IPS DF 19.7 (cell line): ENCODE measurements around the gene NPIPA5.
"Not testable (repeated sequence)": the region's sequence is repeated elsewhere in the genome, so short reads cannot be mapped to it uniquely, and the experiment has no call there.

ENCODE experiments used
- DNase-seq: peaks from one replicate; pipeline ENCODE4 v3.0.0-alpha.2; 2013; ENCODE audit warnings: low read depth, low spot score

Gene NPIPA5

DNA sequence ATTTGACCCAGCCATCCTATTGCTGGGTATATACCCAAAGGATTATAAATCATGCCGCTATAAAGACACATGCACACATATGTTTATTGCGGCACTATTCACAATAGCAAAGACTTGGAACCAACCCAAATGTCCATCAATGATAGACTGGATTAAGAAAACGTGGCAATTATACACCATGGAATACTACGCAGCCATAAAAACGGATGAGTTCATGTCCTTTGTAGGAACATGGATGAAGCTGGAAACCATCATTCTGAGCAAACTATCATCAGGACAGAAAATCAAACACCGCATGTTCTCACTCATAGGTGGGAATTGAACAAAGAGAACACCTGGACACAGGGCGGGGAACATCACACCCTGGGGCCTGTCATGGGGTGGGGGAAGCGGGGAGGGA is 14.9 kb upstream of the NPIPA5 start:
- not testable (repeated sequence) for DNase-seq

DNA sequence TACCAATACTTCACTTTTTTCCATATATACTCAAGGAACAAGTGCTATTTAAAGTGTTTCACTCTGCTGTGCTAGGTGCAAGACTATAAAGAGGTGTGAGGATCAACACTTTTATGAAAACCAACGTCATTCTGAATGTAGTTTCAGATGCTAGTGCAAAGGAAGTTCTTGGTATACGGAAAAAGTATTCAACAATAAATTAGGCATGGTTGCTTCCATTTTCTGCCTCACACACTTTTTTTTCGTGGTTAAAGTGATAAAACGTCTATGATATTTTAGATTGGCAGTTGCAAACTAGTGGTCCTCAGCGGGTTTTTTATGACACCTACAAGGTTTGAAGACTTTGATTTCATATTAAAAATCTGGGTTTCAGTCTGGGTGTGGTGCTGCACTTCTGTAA is 11.8 kb upstream of the NPIPA5 start:
- DNase-seq, result not testable (repeated sequence)

DNA sequence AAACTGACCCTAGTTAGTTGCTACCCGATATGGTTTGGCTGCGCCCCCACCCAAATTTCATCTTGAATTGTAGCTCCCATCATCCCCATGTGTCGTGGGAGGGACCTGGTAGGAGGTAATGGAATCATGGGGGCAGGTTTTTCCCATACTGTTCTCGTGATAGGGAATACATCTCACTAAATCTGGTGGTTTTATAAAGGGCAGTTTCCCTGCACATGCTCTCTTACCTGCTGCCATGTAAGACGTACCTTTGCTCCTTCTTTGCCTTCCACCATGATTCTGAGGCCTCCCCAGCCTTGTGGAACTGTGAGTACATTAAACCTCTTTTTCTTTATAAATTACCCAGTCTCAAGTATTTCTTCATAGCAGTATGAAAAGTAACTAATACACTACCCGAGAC is 10.0 kb upstream of the NPIPA5 start:
- not testable (repeated sequence) for DNase-seq

DNA sequence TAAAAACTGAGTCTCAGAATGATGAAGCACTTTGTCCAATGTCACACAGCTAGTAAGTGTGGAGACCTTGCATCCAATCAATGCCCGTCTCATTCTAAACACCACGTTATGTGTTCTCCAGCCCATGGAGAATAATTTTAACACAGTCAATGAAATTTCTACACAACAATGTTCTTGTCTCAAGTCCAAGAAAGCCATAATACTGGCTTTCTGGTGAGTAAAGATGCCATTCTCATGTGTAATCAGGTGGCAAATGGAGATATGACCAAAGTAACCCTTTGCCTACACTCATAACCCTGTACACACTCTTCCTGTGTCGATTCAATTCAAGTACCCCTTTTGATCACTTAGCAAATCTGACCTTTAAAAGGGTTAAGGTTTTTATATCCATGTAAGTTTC is 4.7 kb upstream of the NPIPA5 start:
- not testable (repeated sequence) for DNase-seq

DNA sequence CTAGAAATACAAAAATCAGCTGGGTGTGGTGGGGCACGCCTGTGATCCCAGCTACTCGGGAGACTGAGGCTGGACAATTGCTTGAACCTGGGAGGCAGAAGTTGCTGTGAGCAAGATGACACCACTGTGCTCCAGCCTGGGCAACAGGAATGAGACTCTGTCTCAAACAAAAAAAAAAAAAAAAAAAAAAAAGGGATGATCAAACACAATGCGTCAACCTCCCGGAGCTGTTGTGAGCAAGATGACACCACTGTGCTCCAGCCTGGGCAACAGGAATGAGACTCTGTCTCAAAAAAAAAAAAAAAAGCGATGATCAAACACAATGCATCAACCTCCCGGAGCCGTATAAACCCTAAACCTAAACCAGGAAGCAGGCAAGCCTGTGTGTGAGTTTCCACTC is 20.6 kb downstream of the NPIPA5 start:
- not testable (repeated sequence) for DNase-seq

DNA sequence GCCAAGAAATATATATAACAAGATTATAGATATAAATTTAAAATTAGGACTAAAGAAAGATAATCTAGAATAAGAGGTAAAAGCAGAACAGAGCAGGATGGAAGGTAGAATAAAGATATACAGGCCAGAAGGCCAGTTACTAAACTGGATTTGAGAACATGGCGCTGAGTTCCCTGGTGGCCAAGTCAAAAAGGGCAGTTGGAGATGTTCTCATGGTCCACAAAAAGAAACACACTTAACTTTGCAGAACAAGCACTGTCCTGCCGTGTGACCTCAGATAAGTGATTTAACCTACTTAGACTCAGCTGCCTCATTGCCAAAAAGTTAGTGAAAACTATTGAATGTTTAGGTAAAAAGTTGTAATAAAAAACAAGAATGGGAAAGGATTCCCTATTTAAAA is 23.2 kb downstream of the NPIPA5 start:
- not testable (repeated sequence) for DNase-seq

DNA sequence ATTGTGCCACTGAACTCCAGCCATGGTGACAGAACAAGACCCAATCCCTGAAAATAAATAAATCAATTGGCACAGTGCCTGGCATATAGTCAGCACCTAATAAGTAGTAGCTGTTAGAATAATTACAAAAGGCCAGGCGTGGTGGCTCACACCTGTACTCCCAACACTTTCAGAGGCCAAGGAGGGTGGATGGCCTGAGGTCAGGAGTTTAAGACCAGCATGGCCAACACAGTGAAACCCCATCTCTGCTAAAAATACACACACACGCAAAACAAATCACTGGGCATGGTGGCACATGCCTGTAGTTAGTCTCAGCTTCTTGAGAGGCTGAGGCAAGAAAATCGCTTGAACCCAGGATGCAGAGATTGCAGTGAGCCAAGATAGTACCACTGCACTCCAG is 25.2 kb downstream of the NPIPA5 start:
- DNase-seq, result not testable (repeated sequence)

DNA sequence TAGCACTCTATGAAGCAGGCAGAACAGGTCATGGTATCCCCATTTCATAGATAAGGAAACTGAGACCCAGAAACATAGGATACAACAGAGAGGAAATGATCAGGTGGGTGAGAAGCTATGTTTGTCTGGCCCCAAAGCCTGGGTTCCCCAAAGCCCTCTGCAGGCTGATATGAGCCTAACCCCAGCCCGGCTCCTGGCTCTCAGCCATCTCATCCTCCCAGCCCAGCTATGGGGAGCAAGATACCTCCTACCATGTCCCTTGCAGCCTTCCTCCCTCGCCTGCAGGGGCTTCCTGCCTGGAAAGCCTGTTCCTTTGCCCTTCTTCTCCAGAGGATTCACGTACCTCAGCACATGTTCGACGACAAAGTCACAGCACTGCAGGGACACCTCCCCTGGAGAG is 26.3 kb downstream of the NPIPA5 start:
- DNase-seq, result not testable (repeated sequence)

DNA sequence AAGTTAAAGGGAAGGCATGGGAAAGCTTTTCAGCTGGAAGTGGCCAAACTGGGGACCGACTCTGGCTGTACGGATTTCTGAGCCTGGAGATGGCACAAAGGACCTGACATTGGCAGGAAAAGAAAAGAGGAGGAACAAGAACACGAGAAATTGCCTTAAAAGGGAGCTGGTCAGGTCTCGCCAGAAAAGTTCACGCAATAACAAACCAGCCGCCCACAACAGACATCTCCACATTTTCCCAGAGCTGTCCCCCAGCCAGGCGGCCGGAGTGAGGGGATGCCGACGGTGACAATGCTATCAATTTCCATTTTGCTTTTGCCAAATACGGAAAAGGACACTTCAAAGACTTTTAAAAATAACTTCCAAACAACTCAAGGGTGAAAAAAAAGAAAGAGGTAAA is 26.8 kb downstream of the NPIPA5 start:
- not testable (repeated sequence) for DNase-seq

DNA sequence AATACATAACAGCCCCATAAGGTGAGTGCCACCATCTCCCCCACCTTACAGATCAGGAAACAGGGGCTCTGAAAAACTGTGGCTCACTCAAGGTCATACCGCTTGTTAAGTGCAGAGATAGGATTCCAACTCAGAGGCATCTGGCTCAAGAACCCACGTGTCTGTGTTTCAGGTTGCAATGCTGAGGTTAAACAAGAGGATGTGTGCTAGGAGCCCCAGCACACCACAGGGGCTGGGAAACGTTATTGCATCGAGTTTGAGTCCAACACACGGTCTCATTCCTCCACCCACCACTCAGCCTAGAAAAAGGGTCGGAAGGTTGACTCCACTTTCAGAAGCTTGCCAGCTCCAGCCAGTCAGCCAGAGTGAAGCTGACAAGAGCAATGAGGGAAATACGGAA is 29.4 kb downstream of the NPIPA5 start:
- DNase-seq, result not testable (repeated sequence)

DNA sequence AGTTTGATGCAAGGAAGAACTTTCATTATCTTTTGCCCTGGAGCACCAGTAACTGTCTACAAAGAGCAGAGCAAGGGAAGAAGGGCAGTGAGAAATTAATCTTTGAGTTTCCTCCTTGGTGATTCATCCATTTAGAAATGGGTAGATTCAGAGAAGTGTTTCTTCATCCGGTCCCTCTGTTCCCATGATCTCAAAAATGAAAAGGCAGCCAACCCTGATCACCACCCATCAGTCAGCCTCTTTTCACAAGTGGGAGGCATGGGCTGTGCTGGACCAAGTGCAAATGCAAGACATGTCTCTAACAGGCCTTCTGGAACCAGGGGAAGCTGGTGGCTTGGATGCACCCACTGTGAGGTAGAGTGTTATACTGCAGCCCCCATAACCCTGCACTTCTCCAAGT is 35.8 kb downstream of the NPIPA5 start:
- DNase-seq, result not testable (repeated sequence)

DNA sequence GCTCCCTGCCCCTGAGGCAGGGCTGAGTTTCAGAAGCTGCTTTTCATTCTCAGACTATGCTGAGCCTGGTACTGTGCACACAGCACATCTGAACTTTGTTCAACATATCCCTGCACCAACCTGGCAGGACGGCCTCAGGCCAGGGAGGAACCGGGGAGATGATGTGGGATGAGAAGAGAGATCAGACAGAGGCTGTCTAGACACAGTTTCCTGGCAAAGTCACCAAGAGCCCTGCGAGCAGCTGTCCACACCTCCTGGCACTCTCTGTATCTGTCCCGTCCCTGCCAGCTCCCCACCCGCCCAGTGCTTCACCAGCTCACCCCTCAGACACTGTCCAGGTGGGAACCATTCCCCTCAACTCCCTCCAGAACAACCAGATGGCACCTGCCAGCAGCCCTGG is 39.1 kb downstream of the NPIPA5 start:
- DNase-seq, result not testable (repeated sequence)

DNA sequence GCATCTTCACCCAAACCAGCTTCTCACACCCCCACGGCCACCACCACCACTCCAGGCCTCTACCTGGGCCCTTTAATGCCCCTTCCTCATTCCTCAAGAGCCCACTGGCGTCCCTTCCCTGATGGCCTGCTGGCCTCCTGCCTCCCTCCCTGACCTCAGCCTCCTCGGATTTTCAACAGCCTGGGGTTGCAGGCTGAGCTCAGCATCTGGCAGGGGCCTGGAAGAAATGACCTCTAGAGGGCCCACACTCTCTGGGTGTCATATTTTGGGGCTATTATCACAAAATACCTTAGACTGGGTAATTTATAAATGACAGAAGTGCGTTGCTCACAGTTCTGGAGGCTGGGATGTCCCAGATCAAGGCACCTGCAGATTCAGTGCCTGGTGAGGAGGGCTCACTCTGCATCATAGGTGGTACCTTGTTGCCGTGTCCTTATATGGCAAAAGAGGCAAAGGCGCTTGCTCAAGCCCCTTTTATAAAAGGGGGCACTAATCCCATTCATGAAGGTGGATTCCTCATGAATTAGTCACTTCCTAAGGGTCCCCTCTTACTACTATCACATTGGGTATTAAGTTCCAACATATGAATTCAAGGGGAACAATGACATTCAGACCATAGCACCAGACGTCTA is 40.0 kb downstream of the NPIPA5 start:
- not testable (repeated sequence) for DNase-seq

DNA sequence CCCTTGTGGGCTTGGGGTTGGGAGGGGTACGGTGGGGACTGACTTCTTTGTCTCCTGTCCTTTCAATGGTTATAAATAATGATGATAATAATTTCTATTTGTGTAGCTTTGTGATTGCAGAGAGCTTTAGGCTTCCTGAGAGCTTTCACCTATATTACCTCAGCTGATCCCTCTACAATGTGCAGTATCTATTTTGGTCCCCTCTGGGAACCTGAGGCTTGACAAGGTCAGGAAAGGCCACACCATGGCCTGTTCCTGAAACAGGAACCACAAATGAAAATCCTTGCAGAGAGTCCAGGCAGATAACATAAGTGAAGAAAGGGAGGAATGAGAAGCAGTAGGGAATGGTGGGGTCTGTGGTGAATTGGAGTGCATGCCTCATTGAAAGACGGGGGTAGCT is 42.5 kb downstream of the NPIPA5 start:
- DNase-seq, result not testable (repeated sequence)

DNA sequence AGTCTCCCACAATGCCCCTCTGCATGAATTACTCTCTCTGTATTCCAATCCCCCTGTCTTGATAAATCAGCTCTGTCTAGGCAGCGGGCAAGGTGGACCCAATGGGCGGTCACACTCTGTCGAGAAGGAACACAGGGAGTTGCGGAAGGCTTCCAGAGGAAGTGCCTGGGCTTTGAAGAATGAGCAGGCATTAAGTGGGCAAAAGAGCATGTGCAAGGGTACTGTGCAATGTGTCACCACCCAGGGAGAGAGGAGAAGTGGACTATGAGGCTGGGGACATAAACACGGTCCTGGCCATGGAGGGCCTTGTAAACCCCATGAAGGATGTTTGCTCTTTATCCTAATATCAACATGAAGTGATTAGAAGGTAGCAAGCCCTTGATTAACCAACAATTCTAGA is 44.1 kb downstream of the NPIPA5 start:
- not testable (repeated sequence) for DNase-seq

DNA sequence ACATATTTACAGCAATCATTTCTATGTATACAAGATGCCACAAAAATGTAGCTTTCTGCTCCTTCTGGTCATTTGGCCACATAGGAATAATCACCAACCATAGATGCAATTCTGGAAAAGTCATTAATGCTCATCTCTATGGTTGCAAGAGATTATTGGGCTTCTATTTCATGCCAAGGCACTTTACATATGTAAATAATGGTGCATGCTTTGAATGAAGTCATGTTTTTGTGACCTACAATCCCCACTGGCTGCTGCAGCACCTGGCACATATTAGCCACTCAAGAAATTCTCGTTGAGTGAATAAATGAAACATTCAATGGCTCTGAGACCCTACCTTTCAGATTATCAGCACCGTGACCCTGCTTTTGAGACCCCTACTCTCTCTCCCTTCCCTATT is 47.1 kb downstream of the NPIPA5 start:
- DNase-seq, result not testable (repeated sequence)

DNA sequence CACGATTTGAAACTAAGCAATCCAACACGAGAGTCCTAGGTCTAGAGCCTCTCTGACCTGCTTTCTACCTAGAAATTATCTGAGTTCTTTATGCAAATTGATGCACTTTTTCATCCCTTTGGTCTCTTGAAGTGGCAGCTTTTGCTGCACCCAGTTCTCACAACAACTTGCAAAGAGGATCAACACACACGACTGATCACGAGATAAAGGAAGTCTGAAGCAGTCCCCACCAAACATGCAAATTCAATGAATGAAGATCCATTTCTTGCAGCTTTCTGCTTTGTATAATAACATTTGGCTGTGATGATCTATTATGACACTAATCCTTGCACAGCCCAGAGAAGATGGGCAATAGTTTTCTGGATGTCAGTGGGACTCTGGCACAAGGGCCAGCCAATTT is 53.1 kb downstream of the NPIPA5 start:
- DNase-seq, result not testable (repeated sequence)

DNA sequence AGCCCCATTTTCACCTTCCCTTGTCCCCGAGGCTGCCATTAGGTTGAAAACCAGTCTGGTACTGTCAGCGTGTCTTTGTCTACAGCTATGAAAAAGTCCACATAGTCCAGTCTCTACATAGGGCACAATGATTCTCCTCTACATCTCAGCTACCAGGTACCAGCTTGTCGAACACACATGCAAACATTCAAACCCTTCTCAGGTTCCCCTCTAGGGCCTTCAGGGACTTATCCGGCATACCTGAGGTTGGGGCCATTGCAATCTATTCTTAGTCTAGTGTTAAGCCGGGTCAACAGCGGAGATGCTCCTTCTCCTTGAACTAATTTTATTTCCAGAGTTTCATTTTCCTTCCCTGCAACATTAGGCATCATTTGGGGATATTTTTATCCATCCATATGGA is 54.7 kb downstream of the NPIPA5 start:
- DNase-seq, result not testable (repeated sequence)

DNA sequence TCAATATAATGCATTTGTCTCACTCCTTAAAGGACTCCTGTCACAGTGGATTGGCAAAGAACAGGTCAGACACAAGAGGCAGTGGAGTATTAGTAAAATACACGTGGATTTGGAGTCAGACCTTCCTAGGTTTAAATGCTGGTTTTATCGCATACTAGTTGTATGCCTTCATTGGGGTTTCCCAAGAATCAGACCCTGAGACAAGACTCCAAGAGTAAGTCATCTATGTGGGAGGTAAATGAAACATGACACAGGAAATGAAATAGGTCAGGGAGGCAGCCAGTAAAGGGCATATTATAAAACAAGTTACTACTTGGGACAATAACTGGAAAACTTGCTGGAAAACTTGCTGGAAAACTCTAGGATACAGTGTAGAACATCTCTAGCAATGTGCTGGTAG is 56.9 kb downstream of the NPIPA5 start:
- not testable (repeated sequence) for DNase-seq

DNA sequence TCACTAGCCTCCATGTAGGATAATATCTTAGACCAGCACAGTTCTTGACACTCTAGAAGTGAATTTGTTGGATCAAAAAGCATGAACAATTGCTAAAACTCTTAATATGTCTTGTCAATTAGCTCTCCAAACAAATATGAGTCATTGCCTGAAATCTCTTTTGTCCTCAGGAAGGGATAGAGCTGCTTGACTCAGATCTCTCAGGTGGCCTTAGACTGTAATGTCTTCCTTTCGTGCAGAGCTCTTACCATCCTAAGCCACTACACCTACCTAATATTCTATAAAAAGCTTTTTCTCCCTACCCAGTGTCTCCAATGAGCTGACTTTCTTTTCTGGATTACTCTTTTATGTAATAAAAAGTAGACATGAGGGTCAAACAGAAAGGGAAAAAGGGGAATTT is 63.5 kb downstream of the NPIPA5 start:
- DNase-seq, result not testable (repeated sequence)
